IPS DF 6.9 (cell line): ENCODE measurements around the gene PCP4L1.

Experiments used
- DNase-seq: peaks from one replicate; pipeline ENCODE4 v3.0.0-alpha.2; 2013; ENCODE audit warnings: low read depth, low spot score
- H3K27ac ChIP-seq: one replicate; pipeline ENCODE4 v1.5.1; 2013; ENCODE audit warnings: low read length, control low read depth
- H3K27me3 ChIP-seq: 2 replicates; pipeline ENCODE4 v1.6.1; 2013; ENCODE audit warnings: mild to moderate bottlenecking, low read length; ENCODE audit not compliant: control insufficient read depth, insufficient read depth
- H3K36me3 ChIP-seq: 2 replicates; pipeline ENCODE4 v1.6.1; 2013; ENCODE audit warnings: low read length; ENCODE audit not compliant: control insufficient read depth, insufficient read depth
- H3K4me1 ChIP-seq: 2 replicates; pipeline ENCODE4 v1.6.1; 2013; ENCODE audit warnings: low read length; ENCODE audit not compliant: control insufficient read depth, insufficient read depth
- H3K4me3 ChIP-seq: 2 replicates; pipeline ENCODE4 v1.5.1; 2013; ENCODE audit warnings: mild to moderate bottlenecking, low read length
- H3K9me3 ChIP-seq: 2 replicates; pipeline ENCODE4 v1.6.1; 2013; ENCODE audit warnings: low read length, inconsistent platforms; ENCODE audit not compliant: control insufficient read depth, insufficient read depth
- WGBS: extraction: QIAGEN DNeasy Blood & Tissue Kit; methylation state at CpG from one replicate; pipeline ENCODE4 v1.1.7; 2013; ENCODE audit warnings: mixed read lengths, missing lambda C conversion rate; ENCODE audit not compliant: insufficient read length, insufficient coverage; 5-methylcytosine and 5-hydroxymethylcytosine counted together

PCP4L1 gene

DNA sequence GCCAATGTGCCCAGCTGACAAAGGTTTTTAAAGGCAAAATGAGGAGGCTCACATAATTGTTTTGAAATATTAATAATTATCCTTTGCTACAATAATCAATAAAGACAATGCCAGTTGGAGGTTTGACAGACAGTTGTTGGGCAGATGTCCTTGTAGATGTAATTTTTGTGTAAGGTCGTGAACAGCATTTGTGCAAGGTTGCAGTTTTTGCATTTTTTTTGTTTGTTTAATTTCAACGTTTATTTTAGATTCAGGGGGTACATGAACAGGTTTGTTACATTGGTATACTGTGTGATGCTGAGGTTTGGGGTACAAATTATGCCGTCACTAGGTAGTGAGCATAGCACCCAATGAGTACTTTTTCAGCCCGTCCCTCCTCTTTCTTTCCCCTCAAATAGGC lies 41.9 kb downstream of the PCP4L1 start:
- Histone ChIP-seq H3K36me3 (no peaks in the 10 kb centered on the region), H3K4me1 (peaks cover 1% of the 10 kb centered on the region; the same call in 1 of the 2 replicates), H3K4me3 (no peak overlapping the region), H3K9me3 (no peaks in the 10 kb centered on the region), H3K27ac (no peak overlapping the region), H3K27me3 (no peaks in the 10 kb centered on the region)
- no CpG with 5 or more reads among the region's 4 CpGs for WGBS
- DNase-seq = no peak

- DNase-seq = no peak
- Histone ChIP-seq H3K27me3 (no peaks in the 10 kb centered on the region), H3K36me3 (no peaks in the 10 kb centered on the region), H3K4me1 (peaks cover 4% of the 10 kb centered on the region; the same call in 1 of the 2 replicates), H3K9me3 (no peaks in the 10 kb centered on the region), H3K4me3 (peak overlapping the region; percentile 69; the same call in 1 of the 2 replicates), H3K27ac (no peak overlapping the region)
- WGBS = no CpG with 5 or more reads among the region's 17 CpGs
These were observed 46.7 kb downstream of the PCP4L1 start for GRCh38 chr1:161304927-161305866.

GRCh38 chr1:161305867-161306519 lies 47.4 kb downstream of the PCP4L1 start:
- H3K9me3 ChIP-seq = no peaks in the 10 kb centered on the region
- no peaks in the 10 kb centered on the region for H3K27me3 ChIP-seq
- DNase-seq = peak; percentile 94
- no peak overlapping the region for H3K27ac ChIP-seq
- no peaks in the 10 kb centered on the region for H3K36me3 ChIP-seq
- H3K4me1 ChIP-seq = peaks cover 4% of the 10 kb centered on the region; the same call in 1 of the 2 replicates
- peak overlapping the region; percentile 69 for H3K4me3 ChIP-seq
- no CpG with 5 or more reads among the region's 31 CpGs for WGBS

DNA sequence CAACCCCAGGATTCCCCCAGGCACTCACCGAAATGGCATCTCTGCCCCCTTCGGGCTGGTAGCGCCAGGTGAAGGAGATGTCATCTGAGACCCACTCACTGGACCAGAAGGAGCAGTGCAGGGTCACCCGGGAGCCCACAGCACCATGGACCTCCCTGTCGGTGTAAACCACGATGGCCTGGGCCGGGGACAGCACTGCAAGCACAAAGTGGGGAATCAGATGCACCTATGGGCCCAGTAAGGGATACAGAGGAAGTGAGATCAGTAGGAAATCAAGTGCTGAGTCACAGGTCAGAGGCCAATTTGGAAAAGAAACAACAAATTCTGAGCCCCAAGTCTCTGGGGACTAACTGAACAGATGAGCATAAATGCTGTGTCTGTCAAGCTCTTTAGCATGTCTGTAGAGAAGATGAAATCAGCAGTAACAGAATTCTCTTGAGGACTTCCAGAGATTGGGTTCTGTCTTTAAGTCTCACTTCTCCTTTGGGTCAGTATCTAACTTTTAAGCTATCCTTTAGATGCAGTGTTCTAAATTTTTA lies 48.8 kb downstream of the PCP4L1 start:
- no CpG with 5 or more reads among the region's 7 CpGs for WGBS
- Histone ChIP-seq H3K27me3 (no peaks in the 10 kb centered on the region), H3K9me3 (no peaks in the 10 kb centered on the region), H3K36me3 (no peaks in the 10 kb centered on the region), H3K4me3 (no peak overlapping the region), H3K4me1 (peaks cover 4% of the 10 kb centered on the region; the same call in 1 of the 2 replicates), H3K27ac (no peak overlapping the region)
- DNase-seq = no peak

- H3K4me1 ChIP-seq = peaks cover 4% of the 10 kb centered on the region; the same call in 1 of the 2 replicates
- H3K27ac ChIP-seq = no peak overlapping the region
- H3K36me3 ChIP-seq = no peaks in the 10 kb centered on the region
- WGBS = no CpG with 5 or more reads among the region's 2 CpGs
- H3K9me3 ChIP-seq = no peaks in the 10 kb centered on the region
- no peak for DNase-seq
- H3K27me3 ChIP-seq = no peaks in the 10 kb centered on the region
- no peak overlapping the region for H3K4me3 ChIP-seq
These were observed 49.5 kb downstream of the PCP4L1 start for GRCh38 chr1:161307892-161308638.

- DNase-seq = no peak
- WGBS = no CpG with 5 or more reads among the region's 2 CpGs
These were observed 51.3 kb downstream of the PCP4L1 start, which contains the start of gene MPZ for GRCh38 chr1:161309868-161310267. TSS of gene MPZ (minus strand) at chr1:161309968. CDS start at chr1:161309905, 63 bp downstream.

DNA sequence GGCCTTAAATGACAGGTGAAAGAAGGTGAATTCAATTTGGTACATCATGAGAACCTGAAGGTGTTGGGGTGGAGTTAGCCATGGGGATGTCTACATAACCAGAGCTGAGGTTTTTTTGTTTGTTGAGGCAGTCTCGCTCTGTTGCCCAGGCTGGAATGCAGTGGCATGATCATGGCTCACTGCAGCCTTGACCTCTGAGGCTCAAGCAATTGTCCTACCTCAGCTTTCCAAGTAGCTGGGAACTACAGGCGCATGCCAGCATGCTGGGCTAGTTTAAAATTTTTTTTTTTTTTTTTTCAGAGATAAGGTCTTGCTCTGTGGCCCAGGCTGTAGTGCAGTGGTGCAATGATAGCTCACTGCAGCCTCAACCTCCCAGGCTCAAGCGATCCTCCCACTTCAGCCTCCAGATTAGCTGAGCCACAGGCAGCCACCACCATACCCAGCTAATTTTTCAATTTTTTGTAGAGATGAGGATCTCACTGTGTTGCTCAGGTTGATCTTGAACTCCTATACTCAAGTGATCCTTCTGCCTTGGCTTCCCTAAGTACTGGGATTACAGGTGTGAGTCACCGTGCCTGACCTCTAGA lies 53.1 kb downstream of the PCP4L1 start:
- Histone ChIP-seq H3K27me3 (no peaks in the 10 kb centered on the region), H3K27ac (no peak overlapping the region), H3K4me3 (no peak overlapping the region), H3K4me1 (peaks cover 4% of the 10 kb centered on the region; the same call in 1 of the 2 replicates), H3K36me3 (no peaks in the 10 kb centered on the region), H3K9me3 (no peaks in the 10 kb centered on the region)
- DNase-seq = no peak
- no CpG with 5 or more reads among the region's 4 CpGs for WGBS

More at GRCh38 chr1:161309868-161310267, 51.3 kb downstream of the PCP4L1 start, which contains the start of gene MPZ:
- Histone ChIP-seq H3K4me3 (no peak within 1 kb of the TSS), H3K9me3 (no peaks in the 10 kb centered on the region), H3K27ac (no peak within 1 kb of the TSS), H3K27me3 (no peaks in the 10 kb centered on the region), H3K36me3 (no peaks in the 10 kb centered on the region), H3K4me1 (peaks cover 6% of the 10 kb centered on the region; the same call in 1 of the 2 replicates)

DNA sequence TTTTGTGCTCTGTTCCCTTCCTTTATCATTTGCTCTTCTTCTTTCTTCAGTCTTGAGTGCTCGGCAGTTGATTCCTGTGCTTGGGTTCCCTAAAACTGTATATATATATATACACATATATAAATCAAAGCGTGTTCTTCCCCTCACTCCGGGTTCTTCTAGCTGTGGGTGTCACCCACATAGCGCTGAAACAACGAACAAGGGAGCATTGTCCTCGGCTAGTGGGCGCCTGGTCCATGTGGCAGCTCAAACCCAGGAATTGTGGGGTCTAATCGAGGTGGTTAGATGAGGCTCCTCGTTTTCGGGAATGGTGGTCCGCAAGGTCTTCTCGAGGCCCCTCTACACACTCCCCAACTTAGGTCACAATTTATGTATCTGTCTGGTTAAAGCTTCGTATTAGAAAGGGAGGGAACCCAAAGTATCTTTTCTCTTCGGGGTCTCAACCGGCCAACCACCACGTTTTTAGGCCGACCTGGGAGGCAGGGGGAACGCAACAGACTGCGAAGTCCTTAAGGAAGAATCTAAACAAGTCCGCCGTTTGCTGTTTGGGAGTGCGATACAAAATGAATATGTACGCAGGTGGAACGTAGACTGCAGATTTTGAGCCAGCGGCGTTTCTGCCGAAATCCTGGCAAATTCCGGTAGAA lies 55.1 kb downstream of the PCP4L1 start:
- Histone ChIP-seq H3K27ac (no peak overlapping the region), H3K36me3 (no peaks in the 10 kb centered on the region), H3K9me3 (no peaks in the 10 kb centered on the region), H3K4me1 (peaks cover 2% of the 10 kb centered on the region; the same call in 1 of the 2 replicates), H3K4me3 (peak overlapping the region; percentile 39; the same call in 1 of the 2 replicates), H3K27me3 (no peaks in the 10 kb centered on the region)
- no CpG with 5 or more reads among the region's 28 CpGs for WGBS
- no peak for DNase-seq

DNA sequence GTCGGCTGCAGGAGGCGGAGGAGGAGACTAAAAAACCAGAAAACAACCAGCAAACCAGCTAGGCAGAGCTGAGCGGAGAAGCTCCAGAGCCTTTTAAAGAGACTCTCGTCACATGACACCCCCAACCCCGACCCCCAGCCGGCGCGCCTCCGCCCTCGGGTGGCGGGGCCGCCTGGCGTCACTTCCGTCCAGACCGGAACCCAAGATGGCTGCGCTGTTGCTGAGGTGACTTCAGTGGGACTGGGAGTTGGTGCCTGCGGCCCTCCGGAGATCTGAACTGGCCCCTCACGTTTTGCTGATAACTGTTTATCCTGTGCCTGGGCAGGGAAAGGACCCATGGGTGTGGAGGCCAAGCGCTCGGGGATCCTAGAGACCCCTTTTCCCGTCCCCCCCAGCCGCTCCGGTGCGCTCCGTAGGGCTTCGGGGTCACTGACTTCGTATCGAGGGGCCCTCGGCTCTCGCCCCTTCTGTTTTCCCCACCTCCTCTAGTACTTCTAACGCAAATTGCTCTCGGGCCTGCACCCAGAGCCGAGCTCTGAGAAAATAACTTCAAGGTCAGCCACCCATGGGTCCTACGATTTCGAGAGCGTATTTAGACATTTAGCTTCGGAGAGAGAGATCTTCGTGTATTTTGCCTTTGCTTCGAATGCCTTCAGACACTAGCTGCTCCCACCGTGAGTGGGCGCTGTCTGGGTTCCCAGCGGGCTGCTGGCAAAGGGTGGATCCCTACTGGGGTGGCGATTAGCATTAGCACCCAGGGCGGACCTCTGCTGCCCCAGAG lies 55.8 kb downstream of the PCP4L1 start, which contains the start of gene SDHC:
SDHC (plus strand) TSS at position 181 of the 781 bp plus-strand sequence; CDS start at position 206, 25 bp downstream.
- H3K4me3 ChIP-seq = peak within 1 kb of the TSS; percentile 96
- peak; percentile 74 for DNase-seq
- no peaks in the 10 kb centered on the region for H3K9me3 ChIP-seq
- no peak within 1 kb of the TSS for H3K27ac ChIP-seq
- H3K27me3 ChIP-seq = no peaks in the 10 kb centered on the region
- H3K36me3 ChIP-seq = no peaks in the 10 kb centered on the region
- WGBS = no CpG with 5 or more reads among the region's 45 CpGs
- H3K4me1 ChIP-seq = peaks cover 2% of the 10 kb centered on the region; the same call in 1 of the 2 replicates
